Activated T-cell treated with anti-CD3 and anti-CD28 coated beads, Interleukin-2, amount 50 U/mL, for 24 hours (primary cell): Measurements from ENCODE around the gene CCDC8.
"Not testable (repeated sequence)": the region's sequence is repeated elsewhere in the genome, so short reads cannot be mapped to it uniquely, and the experiment has no call there.

Source experiments
- DNase-seq: peaks from one replicate; pipeline ENCODE4 v3.0.0-alpha.2; 2020
- H3K27ac Mint-ChIP-seq: 2 replicates; pipeline ENCODE4 v1.8.0; 2020; ENCODE audit warnings: mild to moderate bottlenecking, mixed read lengths
- H3K27me3 Mint-ChIP-seq: 2 replicates; pipeline ENCODE4 v1.8.0; 2020; ENCODE audit warnings: mixed read lengths
- H3K36me3 Mint-ChIP-seq: 2 replicates; pipeline ENCODE4 v1.8.0; 2020; ENCODE audit warnings: low read depth, mixed read lengths
- H3K4me1 Mint-ChIP-seq: 2 replicates; pipeline ENCODE4 v1.8.0; 2020; ENCODE audit warnings: low read depth, mixed read lengths
- H3K4me3 Mint-ChIP-seq: 2 replicates; pipeline ENCODE4 v1.8.0; 2020; ENCODE audit warnings: mild to moderate bottlenecking, moderate library complexity, mixed read lengths
- H3K9me3 Mint-ChIP-seq: 2 replicates; pipeline ENCODE4 v1.8.0; 2020; ENCODE audit warnings: mixed read lengths

Gene CCDC8

DNA sequence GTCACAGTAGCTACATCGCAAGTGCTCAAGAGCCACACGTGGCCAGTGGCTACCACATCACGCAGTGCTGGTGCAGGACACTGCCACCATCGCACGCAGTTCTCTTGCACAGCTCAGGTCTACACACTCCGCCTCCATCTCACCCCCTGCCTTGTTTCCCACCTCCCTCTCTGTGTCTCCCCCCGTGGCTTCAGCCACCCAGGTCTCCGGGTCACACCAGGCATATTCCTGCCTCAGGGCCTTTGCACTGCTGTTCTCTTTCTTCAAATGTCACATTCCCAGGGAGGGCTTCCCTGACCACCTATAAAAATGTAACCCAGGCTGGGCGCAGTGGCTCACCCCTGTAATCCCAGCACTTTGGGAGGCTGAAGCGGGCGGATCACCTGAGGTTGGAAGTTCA lies 10.6 kb downstream of the CCDC8 start:
- no peak for DNase-seq
- Mint-ChIP-seq H3K36me3 (no peaks in the 10 kb centered on the region), H3K4me3 (no peak overlapping the region), H3K9me3 (no peaks in the 10 kb centered on the region), H3K27ac (no peak overlapping the region), H3K4me1 (peaks cover 16% of the 10 kb centered on the region), H3K27me3 (peaks cover 74% of the 10 kb centered on the region)

DNA sequence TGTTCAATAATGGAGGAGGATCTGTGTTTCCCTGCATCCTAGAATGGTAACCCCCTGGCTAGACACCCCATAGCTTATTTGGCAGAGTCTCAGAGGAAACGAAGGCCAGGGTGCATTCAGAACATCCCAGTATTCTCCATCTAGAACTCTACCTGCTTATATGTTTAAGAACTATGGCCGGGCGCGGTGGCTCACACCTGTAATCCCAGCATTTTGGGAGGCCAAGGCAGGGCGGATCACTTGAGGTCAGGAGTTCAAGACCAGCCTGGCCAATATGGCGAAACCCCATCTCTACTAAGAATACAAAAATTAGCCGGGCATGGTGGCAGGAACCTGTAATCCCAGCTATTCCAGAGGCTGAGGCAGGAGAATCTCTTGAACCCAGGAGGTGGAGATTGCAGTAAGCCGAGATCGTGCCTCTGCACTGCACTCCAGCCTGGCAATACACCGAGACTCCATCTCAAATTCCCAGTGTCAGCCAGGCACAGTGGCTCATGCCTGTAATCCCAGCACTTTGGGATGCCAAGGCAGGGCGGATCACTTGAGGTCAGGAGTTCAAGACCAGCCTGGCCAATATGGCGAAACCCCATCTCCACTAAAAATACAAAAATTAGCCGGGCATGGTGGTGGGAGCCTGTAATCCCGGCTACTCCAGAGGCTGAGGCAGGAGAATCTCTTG lies 15.4 kb downstream of the CCDC8 start:
- not testable (repeated sequence) for H3K4me3 Mint-ChIP-seq, H3K9me3 Mint-ChIP-seq, H3K27ac Mint-ChIP-seq, H3K36me3 Mint-ChIP-seq, DNase-seq, H3K4me1 Mint-ChIP-seq
- peaks cover 30% of the 10 kb centered on the region for H3K27me3 Mint-ChIP-seq

GRCh38 chr19:46394402-46394797 lies 19.0 kb downstream of the CCDC8 start:
- Mint-ChIP-seq H3K4me1 (peaks cover 2% of the 10 kb centered on the region), H3K36me3 (peaks cover 37% of the 10 kb centered on the region), H3K27ac (no peak overlapping the region), H3K9me3 (no peaks in the 10 kb centered on the region), H3K27me3 (peaks cover 9% of the 10 kb centered on the region), H3K4me3 (no peak overlapping the region)
- DNase-seq, result no peak

DNA sequence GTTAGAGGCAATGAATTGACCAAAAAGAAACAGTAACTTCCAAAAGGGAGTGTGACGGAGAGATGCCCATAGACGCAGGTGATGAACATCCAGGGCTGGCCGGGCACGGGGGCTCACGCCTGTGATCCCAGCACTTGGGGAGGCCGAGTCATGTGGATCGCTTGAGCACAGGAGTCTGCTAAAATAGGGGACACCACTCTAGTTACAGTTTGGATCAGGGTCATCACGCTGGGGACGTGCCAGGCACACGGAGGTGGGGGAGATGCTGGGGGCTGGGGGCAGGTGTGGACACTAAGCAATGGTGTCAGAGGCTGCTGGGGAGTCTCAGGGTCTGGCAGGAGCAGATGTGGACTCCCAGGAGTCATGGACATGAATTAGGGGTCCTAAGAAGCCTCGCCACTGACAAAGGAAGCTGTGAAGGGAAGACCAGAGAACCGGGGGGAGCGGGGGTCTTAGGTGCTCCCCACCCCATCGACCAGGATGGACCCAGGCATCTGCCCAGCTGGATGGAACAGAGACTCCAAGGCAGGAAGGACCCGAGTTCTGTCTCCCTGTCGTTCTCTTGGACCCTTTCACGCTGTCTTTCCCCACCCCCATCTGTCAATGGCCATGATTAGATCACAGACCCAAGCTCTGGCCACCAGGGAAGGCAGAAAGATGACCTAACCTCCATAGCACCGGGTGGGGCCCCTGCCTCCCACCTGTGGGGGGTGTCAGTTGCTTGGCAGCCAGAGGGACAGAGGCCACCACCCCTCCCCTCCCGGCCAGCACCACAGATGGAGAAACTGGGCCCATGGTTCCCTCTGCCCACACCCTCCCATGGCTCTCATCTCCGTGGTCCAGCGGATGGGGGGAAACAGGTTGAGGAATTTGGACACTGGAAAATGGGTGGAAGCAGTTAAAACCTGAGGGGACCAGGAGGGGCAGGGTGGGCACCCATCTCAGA lies 19.6 kb downstream of the CCDC8 start:
- no peak for DNase-seq
- H3K9me3 Mint-ChIP-seq, result no peaks in the 10 kb centered on the region
- peaks cover 2% of the 10 kb centered on the region for H3K4me1 Mint-ChIP-seq
- no peak overlapping the region for H3K4me3 Mint-ChIP-seq
- H3K27me3 Mint-ChIP-seq, result peaks cover 7% of the 10 kb centered on the region
- H3K27ac Mint-ChIP-seq, result no peak overlapping the region
- H3K36me3 Mint-ChIP-seq, result peaks cover 43% of the 10 kb centered on the region

- Mint-ChIP-seq H3K9me3 (no peaks in the 10 kb centered on the region), H3K27ac (no peak overlapping the region), H3K4me1 (peaks cover 2% of the 10 kb centered on the region), H3K27me3 (peaks cover 4% of the 10 kb centered on the region), H3K4me3 (no peak overlapping the region), H3K36me3 (peaks cover 52% of the 10 kb centered on the region)
- DNase-seq, result no peak
These were observed 20.5 kb downstream of the CCDC8 start for GRCh38 chr19:46392837-46393236.

DNA sequence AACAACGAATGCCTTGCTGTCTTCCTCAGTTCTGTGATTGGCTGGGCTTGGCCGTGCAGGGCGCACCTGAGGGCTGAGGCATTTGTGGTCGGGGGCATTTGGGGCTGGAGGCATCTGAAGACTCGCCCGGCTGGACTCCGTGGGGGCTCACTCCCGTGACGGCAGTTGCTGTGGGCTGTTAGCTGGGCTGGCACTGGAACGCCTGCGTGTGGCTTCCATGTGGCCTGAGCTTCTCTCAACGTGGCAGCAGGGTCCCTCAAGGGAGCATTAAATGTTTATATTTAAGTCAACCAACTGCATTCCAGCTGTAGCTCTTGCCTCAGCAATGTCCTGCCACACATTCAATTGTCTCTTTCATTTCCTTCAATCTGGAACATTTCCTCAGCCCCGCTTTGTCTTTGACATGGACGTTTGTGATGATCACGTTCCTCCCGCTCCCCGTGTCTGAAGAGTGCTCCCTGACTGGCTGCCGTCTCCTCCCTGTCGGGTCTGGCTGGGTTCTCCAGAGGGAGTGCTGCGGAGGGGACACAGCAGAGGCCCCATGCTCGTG lies 21.0 kb downstream of the CCDC8 start:
- no peak for DNase-seq
- Mint-ChIP-seq H3K4me1 (peaks cover 2% of the 10 kb centered on the region), H3K27me3 (no peaks in the 10 kb centered on the region), H3K4me3 (no peak overlapping the region), H3K36me3 (peaks cover 57% of the 10 kb centered on the region), H3K9me3 (no peaks in the 10 kb centered on the region), H3K27ac (no peak overlapping the region)

- no peak overlapping the region for H3K27ac Mint-ChIP-seq
- H3K27me3 Mint-ChIP-seq, result no peaks in the 10 kb centered on the region
- no peaks in the 10 kb centered on the region for H3K9me3 Mint-ChIP-seq
- H3K4me1 Mint-ChIP-seq, result peaks cover 2% of the 10 kb centered on the region
- no peak for DNase-seq
- H3K36me3 Mint-ChIP-seq, result peaks cover 65% of the 10 kb centered on the region
- H3K4me3 Mint-ChIP-seq, result no peak overlapping the region
These were observed 21.8 kb downstream of the CCDC8 start for GRCh38 chr19:46391296-46392251.

GRCh38 chr19:46390866-46391265 lies 22.5 kb downstream of the CCDC8 start:
- no peaks in the 10 kb centered on the region for H3K27me3 Mint-ChIP-seq
- H3K4me1 Mint-ChIP-seq, result peaks cover 2% of the 10 kb centered on the region
- H3K27ac Mint-ChIP-seq, result no peak overlapping the region
- DNase-seq, result no peak
- peaks cover 71% of the 10 kb centered on the region for H3K36me3 Mint-ChIP-seq
- no peaks in the 10 kb centered on the region for H3K9me3 Mint-ChIP-seq
- no peak overlapping the region for H3K4me3 Mint-ChIP-seq

- H3K4me1 Mint-ChIP-seq, result peaks cover 2% of the 10 kb centered on the region
- H3K27ac Mint-ChIP-seq, result no peak overlapping the region
- no peak for DNase-seq
- peaks cover 75% of the 10 kb centered on the region for H3K36me3 Mint-ChIP-seq
- H3K27me3 Mint-ChIP-seq, result no peaks in the 10 kb centered on the region
- no peak overlapping the region for H3K4me3 Mint-ChIP-seq
- H3K9me3 Mint-ChIP-seq, result no peaks in the 10 kb centered on the region
These were observed 23.1 kb downstream of the CCDC8 start for GRCh38 chr19:46390121-46390858.

DNA sequence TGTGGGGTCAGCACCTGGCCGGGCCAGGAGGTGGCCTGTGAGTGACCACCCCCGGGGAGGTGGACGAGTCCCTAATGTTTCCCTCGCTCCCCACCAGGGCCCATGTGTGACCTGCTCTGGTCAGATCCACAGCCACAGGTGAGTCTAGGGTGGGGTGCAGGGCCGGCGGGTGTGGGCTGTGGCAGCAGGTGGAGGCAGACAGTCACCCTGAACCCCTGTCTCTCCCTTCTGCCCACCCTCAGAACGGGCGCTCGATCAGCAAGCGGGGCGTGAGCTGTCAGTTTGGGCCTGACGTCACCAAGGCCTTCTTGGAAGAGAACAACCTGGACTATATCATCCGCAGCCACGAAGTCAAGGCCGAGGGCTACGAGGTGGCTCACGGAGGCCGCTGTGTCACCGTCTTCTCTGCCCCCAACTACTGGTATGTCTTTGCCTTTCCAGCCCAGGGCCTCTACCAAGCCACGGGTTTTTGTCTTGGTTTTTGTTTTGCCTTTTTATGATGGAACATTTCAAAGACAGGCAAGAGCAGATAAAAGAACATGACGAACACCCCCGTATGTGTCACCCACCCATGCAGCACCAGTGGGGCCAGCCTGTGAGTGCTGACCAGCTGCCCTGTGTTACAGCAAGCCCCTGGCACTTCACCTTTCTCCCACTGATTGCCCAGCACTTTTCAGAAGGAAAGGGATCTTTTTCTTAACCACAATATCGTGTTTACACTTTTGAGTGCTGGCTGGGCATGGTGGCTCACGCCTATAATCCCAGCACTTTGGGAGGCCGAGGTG lies 24.9 kb downstream of the CCDC8 start:
- Mint-ChIP-seq H3K4me3 (no peak overlapping the region), H3K36me3 (peaks cover 91% of the 10 kb centered on the region), H3K27ac (no peak overlapping the region), H3K27me3 (no peaks in the 10 kb centered on the region), H3K9me3 (no peaks in the 10 kb centered on the region), H3K4me1 (no peaks in the 10 kb centered on the region)
- DNase-seq, result peak; percentile 6

- Mint-ChIP-seq H3K4me1 (no peaks in the 10 kb centered on the region), H3K27me3 (no peaks in the 10 kb centered on the region), H3K4me3 (no peak overlapping the region), H3K9me3 (no peaks in the 10 kb centered on the region), H3K36me3 (peaks cover 91% of the 10 kb centered on the region), H3K27ac (no peak overlapping the region)
- DNase-seq, result peak; percentile 27
These were observed 25.6 kb downstream of the CCDC8 start for GRCh38 chr19:46387713-46388130.

DNA sequence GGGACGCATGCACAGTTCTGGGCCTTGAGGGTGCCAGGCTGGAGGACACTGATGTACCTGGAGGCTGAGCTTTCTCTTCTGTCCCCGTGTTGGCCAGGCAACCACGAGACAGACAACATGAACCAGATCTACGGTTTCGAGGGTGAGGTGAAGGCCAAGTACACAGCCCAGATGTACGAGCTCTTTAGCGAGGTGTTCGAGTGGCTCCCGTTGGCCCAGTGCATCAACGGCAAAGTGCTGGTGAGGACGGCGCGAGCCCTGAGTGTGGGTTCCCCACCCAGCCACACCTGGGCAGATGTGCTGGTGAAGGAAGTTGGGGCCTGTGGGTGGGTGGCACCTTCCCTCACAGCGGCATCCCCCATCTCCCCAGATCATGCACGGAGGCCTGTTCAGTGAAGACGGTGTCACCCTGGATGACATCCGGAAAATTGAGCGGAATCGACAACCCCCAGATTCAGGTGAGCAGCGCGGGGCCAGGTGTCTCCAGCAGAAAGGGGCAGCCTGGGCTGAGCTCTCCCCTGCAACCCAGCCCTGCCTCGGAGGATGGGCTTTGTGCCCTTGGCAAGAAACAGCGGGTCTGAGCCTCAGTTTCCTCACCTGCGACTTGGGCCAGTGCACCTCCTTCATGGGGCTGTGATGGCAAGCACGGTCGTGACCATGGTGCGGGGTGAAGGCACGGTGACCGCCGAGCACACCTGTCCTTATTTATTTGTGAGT lies 26.2 kb downstream of the CCDC8 start:
- H3K27me3 Mint-ChIP-seq, result no peaks in the 10 kb centered on the region
- H3K27ac Mint-ChIP-seq, result peak overlapping the region; percentile 57
- H3K36me3 Mint-ChIP-seq, result peaks cover 91% of the 10 kb centered on the region
- no peaks in the 10 kb centered on the region for H3K9me3 Mint-ChIP-seq
- DNase-seq, result peak; percentile 23
- no peaks in the 10 kb centered on the region for H3K4me1 Mint-ChIP-seq
- no peak overlapping the region for H3K4me3 Mint-ChIP-seq
